DMS79 (cell line): Measurements from ENCODE around the gene SCRN3.
"Not testable (repeated sequence)": the region's sequence is repeated elsewhere in the genome, so short reads cannot be mapped to it uniquely, and the experiment has no call there.

Experiments used
- DNase-seq: peaks from one replicate; lab custom pipeline; 2025; lab: John Stamatoyannopoulos, UW

Gene SCRN3

GRCh38 chr2:174395284-174395968 lies at the start of gene SCRN3:
Gene SCRN3, plus strand, starts transcription at chr2:174395730. Its CDS starts 2,554 bp downstream, at chr2:174398284.
- DNase-seq: peak; percentile 87

- no peak for DNase-seq
Observed at GRCh38 chr2:174350018-174350417, 45.5 kb upstream of the SCRN3 start.

- DNase-seq: no peak
Observed at GRCh38 chr2:174350593-174351181, 44.8 kb upstream of the SCRN3 start.

- DNase-seq: no peak
Observed at GRCh38 chr2:174353004-174353403, 42.5 kb upstream of the SCRN3 start.

- no peak for DNase-seq
Observed at GRCh38 chr2:174356347-174356746, 39.2 kb upstream of the SCRN3 start.

- not testable (repeated sequence) for DNase-seq
Observed at GRCh38 chr2:174359663-174360062, 35.9 kb upstream of the SCRN3 start.

GRCh38 chr2:174362949-174363348 lies 32.6 kb upstream of the SCRN3 start:
- no peak for DNase-seq

- not testable (repeated sequence) for DNase-seq
Observed at GRCh38 chr2:174363492-174364225, 31.9 kb upstream of the SCRN3 start.

GRCh38 chr2:174364628-174365027 lies 30.9 kb upstream of the SCRN3 start:
- no peak for DNase-seq

- DNase-seq: no peak
Observed at GRCh38 chr2:174365571-174365970, 30.0 kb upstream of the SCRN3 start.

- DNase-seq: no peak
Observed at GRCh38 chr2:174368691-174369090, 26.8 kb upstream of the SCRN3 start.

GRCh38 chr2:174376967-174377366 lies 18.6 kb upstream of the SCRN3 start:
- DNase-seq: no peak

- no peak for DNase-seq
Observed at GRCh38 chr2:174383796-174384195, 11.7 kb upstream of the SCRN3 start.

- DNase-seq: no peak
Observed at GRCh38 chr2:174385201-174385600, 10.3 kb upstream of the SCRN3 start.

GRCh38 chr2:174388706-174389105 lies 6.8 kb upstream of the SCRN3 start:
- DNase-seq: not testable (repeated sequence)

- no peak for DNase-seq
Observed at GRCh38 chr2:174389542-174389941, 6.0 kb upstream of the SCRN3 start.

GRCh38 chr2:174390303-174390702 lies 5.2 kb upstream of the SCRN3 start:
- DNase-seq: not testable (repeated sequence)

- DNase-seq: no peak
Observed at GRCh38 chr2:174392706-174393105, 2.8 kb upstream of the SCRN3 start.

GRCh38 chr2:174395969-174396630 lies 570 bp downstream of the SCRN3 start:
- peak; percentile 42 for DNase-seq

GRCh38 chr2:174397773-174398172 lies 2.2 kb downstream of the SCRN3 start:
- DNase-seq: no peak

- DNase-seq: no peak
Observed at GRCh38 chr2:174399171-174399570, 3.6 kb downstream of the SCRN3 start.

- no peak for DNase-seq
Observed at GRCh38 chr2:174400853-174401252, 5.3 kb downstream of the SCRN3 start.

- no peak for DNase-seq
Observed at GRCh38 chr2:174403628-174404027, 8.1 kb downstream of the SCRN3 start.
